ENCODE results near the gene ITGA3. TPM values are rescaled to one million over a fixed set of nuclear protein-coding genes. Genes with fewer than 3 reads are reported as not detected.

Gene ITGA3
- total and polyA plus RNA-seq, 2 of the 13 experiments (the other 11 are each of a cell fraction or from before 2014, with no cell fraction given), result 0.48 to 0.69 TPM

- no peak for TF ChIP-seq ZNF383 (CRISPR knock-in tag; IDR thresholded peaks at IDR 0.05; ENCODE audit: borderline replicate concordance)
- TF ChIP-seq KDM6A (CRISPR knock-in tag; IDR thresholded peaks at IDR 0.05; ENCODE audit: low read depth), result no peak
- no peak for TF ChIP-seq ZNF331 (CRISPR knock-in tag; IDR thresholded peaks at IDR 0.05)
- no peak for TF ChIP-seq TAF15 (IDR thresholded peaks at IDR 0.05; ENCODE audit: low read depth, low read length, poor library complexity, severe bottlenecking)
- TF ChIP-seq FIP1L1 (IDR thresholded peaks at IDR 0.05; ENCODE audit: borderline replicate concordance, insufficient read depth, low read depth, low read length), result no peak
- TF ChIP-seq ZNF496 (CRISPR knock-in tag; IDR thresholded peaks at IDR 0.05; ENCODE audit: insufficient replicate concordance), result no peak
- no peak for TF ChIP-seq FOXM1 (CRISPR knock-in tag; IDR thresholded peaks at IDR 0.05)
- TF ChIP-seq TOE1 (CRISPR knock-in tag; IDR thresholded peaks at IDR 0.05), result no peak
- no peak for TF ChIP-seq RNF2 (conservative IDR thresholded peaks at IDR 0.05; ENCODE audit: low read depth)
- TF ChIP-seq ZNF761 (CRISPR knock-in tag; conservative IDR thresholded peaks at IDR 0.05), result no peak
- TF ChIP-seq ZNF136 (CRISPR knock-in tag; IDR thresholded peaks at IDR 0.05; ENCODE audit: low read depth), result no peak
- TF ChIP-seq ZNF160 (CRISPR knock-in tag; IDR thresholded peaks at IDR 0.05), result no peak
- peak; percentile 75 for TF ChIP-seq ZSCAN31 (CRISPR knock-in tag; IDR thresholded peaks at IDR 0.05; ENCODE audit: low read depth)
- TF ChIP-seq ZNF776 (CRISPR knock-in tag; IDR thresholded peaks at IDR 0.05), result 0 out of 2 replicates have a peak, but pooled peaks have one; percentile 51
- TF ChIP-seq ZBTB39 (CRISPR knock-in tag; IDR thresholded peaks at IDR 0.05), result 0 out of 2 replicates have a peak, but pooled peaks have one; percentile 12
- no peak; the same call in 2 of the 3 replicates for TF ChIP-seq MXI1 (IDR thresholded peaks at IDR 0.05; ENCODE audit: borderline replicate concordance, low read depth, low read length)
- TF ChIP-seq ZNF703 (CRISPR knock-in tag; IDR thresholded peaks at IDR 0.05; ENCODE audit: borderline replicate concordance), result no peak
- no peak for TF ChIP-seq ZNF614 (CRISPR knock-in tag; IDR thresholded peaks at IDR 0.05; ENCODE audit: borderline replicate concordance)
- no peak for TF ChIP-seq IRX3 (CRISPR knock-in tag; IDR thresholded peaks at IDR 0.05; ENCODE audit: borderline replicate concordance, low read depth)
- no peak for TF ChIP-seq PLSCR1 (CRISPR knock-in tag; IDR thresholded peaks at IDR 0.05; ENCODE audit: borderline replicate concordance)
- TF ChIP-seq ZXDC (CRISPR knock-in tag; IDR thresholded peaks at IDR 0.05), result 0 out of 2 replicates have a peak, but pooled peaks have one; percentile 61
These were observed 45.6 kb downstream of the ITGA3 start (continued) for GRCh38 chr17:50101346-50102163.
